HK-2 (cell line): ENCODE data around the gene PDIA4.
"Not testable (repeated sequence)": the region's sequence is repeated elsewhere in the genome, so short reads cannot be mapped to it uniquely, and the experiment has no call there.

Experiments
- DNase-seq: peaks from one replicate; pipeline ENCODE4 v3.0.0-alpha.2; 2018; ENCODE audit not compliant: unreplicated experiment

PDIA4 gene

DNA sequence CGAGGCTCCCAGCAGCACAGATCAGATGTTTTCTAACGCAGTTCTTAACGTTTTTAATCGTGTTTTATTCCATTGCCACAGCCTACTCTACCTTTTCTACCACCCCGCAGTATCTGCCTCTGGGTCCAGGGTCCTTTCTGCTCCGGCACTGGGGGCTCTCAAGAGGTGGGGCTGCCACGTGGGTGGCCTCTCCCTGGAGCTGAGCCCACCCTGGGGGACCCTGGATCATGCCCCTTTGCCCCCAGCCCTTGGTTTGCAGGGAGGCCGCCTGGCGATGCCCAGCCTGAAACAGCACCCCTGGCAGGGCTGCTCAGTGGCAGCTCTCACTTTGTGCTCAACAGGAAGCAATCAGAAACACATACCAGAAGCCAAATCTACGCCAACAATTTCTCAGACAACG lies 25.3 kb downstream of the PDIA4 start:
- DNase-seq, result no peak

DNA sequence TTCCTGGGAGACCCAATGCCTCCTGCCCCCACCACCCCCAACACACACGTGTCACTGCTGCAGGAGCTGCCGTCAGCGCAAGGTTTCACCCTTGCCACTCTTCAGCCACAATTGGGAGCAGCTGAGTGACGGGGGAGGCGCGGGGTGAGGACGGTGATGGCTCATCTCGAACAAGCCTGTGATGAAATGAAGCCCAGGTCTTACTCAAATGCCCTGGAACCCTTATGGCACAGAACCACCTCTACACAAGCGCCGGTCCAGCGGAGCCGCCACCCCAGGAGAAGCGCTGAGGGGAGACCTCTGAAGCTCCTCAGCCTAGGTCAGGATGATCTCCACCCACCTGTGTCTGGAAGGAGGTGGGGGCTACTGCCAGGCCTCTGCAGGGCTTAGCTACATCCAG lies 25.7 kb downstream of the PDIA4 start:
- DNase-seq, result no peak

- DNase-seq, result no peak
Measured at GRCh38 chr7:149001427-149002068, 26.8 kb downstream of the PDIA4 start.

GRCh38 chr7:149000961-149001360 lies 27.3 kb downstream of the PDIA4 start:
- DNase-seq, result no peak

DNA sequence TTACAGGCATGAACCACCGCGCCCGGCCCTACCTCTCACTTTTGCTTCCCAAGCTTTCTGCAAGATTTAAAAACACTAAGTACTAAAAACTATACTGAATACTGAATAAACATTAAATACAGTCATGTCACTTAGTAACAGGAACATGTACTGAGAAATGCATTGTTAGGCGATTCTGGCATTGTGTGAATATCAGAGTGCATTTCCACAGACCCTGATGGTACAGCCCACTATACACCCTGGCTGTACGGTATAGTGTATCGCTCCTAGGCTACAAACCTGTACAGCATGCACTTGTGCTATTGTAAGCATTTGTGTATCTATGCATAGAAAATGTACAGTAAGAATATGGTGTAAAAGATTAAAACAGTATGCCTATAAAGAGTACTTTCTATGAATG lies 29.1 kb downstream of the PDIA4 start:
- no peak for DNase-seq

DNA sequence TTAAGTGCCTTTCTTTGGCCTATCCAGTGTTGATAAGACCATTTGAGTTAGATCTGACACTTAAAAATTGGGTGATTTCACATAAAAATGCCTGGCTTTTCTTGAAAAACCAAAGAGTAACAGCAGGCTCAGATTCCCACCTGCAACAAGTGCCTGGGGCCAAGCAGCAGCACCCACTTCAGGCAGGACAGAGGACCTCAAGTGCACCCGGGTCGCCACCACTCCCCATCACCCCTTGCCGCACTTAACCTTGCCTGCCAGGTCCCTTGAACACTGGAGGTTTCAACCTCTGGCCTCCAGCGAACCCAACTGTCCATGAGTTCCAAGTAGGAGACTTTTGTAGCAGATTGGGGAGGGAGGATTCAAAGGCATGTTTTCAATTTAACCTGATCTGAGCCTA lies 30.8 kb downstream of the PDIA4 start:
- DNase-seq, result no peak

- DNase-seq, result no peak
Measured at GRCh38 chr7:148994576-148994975, 33.7 kb downstream of the PDIA4 start.

GRCh38 chr7:148993193-148993592 lies 35.1 kb downstream of the PDIA4 start:
- DNase-seq, result no peak

DNA sequence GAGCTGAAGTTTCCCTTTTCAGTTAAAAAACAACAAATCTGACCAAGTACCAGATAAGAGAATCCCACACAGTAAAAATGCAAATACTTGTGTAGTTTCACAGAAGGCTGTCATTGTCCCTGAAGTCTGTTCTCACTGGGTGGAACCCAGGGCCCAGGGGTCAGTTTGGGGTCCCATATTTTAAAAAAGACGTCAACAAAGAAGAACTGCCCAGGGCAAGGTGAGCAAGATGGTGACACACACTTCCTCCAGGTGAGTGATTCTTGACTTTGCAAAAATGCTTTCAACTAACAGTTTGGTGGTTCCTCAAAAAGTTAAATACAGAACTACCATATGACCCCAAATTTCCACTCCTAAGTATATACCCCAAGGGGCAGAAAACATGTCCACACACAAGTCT lies 36.8 kb downstream of the PDIA4 start:
- no peak for DNase-seq

DNA sequence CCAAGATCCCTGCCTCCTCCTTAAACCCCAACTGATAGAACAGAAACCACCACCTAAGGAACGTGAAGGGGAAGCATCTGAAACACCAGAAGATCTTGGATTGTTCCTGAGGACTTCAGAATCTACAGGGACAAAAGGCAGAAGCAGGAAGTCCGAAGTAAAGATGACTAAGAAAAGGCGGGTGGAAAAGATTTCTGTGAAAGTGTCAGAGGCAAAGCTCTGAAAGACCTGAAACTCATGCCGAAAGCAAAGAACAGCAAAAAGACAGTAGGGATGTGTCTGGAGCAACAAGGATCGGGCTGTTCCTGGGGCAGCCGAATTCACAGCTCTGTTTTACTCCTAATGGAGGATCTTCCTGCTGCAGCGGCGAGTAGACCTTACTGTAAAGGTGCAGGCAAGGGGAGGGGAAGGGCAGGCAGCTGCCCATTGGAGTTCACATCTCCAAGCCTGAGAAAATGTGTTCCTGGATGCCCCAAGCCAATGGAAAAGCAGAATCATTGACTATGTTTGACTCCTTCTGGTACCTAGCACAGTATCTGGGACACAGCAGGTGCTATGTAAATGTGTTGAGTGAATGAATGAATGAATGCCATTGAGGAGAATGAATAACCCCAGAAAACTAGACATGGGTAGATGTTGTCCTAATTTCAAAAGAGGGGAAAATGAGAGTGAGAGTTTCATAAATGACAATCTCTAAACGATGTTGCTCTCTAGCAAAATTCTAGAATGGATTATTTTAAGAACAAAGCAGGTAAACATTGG lies 40.4 kb downstream of the PDIA4 start:
- peak; percentile 37 for DNase-seq

GRCh38 chr7:148987010-148987750 lies 41.1 kb downstream of the PDIA4 start:
- DNase-seq, result peak; percentile 81

DNA sequence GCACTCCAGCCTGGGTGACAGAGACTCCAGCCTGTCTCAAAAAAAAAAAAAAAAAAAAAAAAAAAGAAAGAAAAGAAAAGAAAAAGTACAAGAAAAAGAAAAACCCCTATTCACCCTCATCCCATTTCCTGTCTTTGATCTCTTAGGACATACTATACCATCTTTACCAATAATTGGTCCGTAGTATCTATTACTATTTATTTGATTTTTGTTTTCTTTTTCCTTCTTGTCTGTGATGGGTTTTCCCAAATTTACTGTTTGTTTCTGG lies 41.6 kb downstream of the PDIA4 start:
- no peak for DNase-seq

DNA sequence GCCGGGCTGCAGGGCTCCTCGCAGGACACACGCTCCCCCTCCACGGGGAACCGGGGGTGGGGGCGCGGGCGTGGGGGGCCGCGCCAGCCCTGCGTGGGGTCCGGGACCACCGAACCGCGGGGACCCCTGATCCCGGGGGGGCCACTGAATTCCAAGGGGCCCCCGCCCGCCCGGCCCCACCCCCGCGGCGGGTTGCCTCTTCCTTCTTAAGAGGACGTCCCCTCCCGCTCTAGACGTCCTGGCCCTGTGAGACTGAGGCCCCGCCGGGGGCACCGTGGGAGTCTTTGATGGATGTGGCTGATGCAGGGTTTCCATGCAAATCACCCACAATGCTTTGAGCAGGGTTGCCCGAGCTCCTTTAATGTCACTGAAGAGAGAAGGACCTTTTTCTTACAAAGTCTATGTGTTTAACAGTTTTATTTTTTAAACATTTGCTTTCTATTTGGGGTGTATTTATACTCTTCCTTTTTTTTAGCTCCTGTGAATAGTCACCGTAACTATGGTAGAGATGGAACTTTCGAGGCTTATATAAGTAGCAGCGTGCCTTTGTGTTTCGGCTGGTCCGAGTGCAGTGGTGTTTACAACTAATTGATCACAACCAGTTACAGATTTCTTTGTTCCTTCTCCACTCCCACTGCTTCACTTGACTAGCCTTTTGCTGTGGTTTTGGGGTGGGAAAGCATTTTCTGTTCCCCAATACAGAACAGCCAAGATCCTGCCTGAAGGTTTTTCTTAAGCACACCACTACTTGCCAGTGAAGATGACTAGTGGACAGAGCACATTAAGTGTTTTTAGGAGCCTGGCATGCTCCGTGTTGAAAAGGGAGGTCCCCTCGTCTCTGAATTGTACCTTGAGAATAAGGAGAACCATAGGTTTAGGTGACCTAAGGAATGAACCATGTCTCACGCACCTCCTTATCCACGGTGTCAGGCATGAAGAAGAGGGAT lies 44.8 kb downstream of the PDIA4 start:
- DNase-seq, result peak; percentile 65

- no peak for DNase-seq
Measured at GRCh38 chr7:148982654-148983199, 45.6 kb downstream of the PDIA4 start.

GRCh38 chr7:148979827-148980226 lies 48.5 kb downstream of the PDIA4 start:
- DNase-seq, result no peak

GRCh38 chr7:148979072-148979471 lies 49.2 kb downstream of the PDIA4 start:
- not testable (repeated sequence) for DNase-seq

GRCh38 chr7:148978091-148978490 lies 50.2 kb downstream of the PDIA4 start:
- DNase-seq, result no peak

GRCh38 chr7:148975896-148976295 lies 52.4 kb downstream of the PDIA4 start:
- DNase-seq, result no peak

DNA sequence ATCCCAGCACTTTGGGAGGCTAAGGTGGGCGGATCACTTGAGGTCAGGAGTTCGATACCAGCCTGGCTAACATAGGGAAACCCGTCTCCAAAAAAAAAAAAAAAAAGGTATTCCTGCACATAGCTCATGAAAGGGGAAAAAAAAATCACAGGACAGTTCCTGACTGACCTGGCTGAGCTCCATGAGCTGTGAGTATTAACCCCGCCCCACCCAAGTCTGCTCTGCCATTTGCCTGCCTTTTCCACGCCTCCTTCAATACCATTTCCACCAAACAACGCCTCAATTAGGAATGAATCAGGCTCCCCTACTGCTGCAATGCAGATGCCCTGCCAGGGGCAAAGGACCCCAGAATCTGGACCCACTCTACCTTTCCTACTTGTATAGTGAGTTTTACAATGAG lies 55.0 kb downstream of the PDIA4 start:
- no peak for DNase-seq

DNA sequence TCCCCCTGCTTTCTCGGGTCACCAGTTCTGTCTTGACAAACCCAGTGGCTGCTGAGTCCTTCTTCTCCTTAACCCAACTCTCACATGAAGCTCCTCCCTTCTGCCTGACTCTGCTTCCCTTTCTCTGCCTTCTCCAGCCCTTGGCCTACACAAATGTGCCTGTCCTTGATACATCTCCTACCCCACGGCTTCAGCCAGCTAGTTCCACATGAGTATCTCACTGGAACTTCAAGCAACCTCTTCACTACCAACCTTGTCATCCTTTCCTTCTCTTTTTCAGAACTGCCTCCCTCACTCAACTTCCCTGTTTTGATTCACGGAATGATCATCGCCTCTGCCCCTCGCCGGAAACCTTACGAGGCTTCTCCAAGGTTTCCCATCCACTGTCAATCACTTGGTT lies 55.9 kb downstream of the PDIA4 start:
- DNase-seq, result no peak

DNA sequence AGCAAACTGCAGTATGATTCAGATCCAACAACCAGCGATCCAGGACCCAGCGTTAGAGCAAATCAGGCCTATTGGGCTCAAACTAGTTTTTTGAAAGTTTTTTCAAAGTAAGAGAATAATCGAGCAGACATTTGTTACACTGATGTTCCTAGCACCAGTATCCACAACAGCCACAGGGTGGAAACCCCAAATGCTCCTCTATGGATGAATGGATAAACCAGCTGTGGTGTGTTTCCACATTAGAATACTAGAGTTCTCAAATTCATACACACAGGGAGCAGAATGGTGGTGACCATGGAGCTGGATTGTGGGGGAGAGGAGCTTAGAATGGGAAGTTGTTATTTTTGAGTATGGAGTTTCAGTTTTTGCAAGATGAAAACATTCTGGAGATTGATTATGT lies 60.7 kb downstream of the PDIA4 start:
- DNase-seq, result no peak

- no peak for DNase-seq
Measured at GRCh38 chr7:148967032-148967372, 61.3 kb downstream of the PDIA4 start.
